Rectal smooth muscle tissue (tissue), 1 donor: ENCODE measurements around the gene KCNN3.

Source experiments
- H3K27ac ChIP-seq: one replicate; pipeline ENCODE4 v1.7.0; 2013; ENCODE audit warnings: low read depth, low read length, inconsistent platforms
- H3K27me3 ChIP-seq: one replicate; pipeline ENCODE4 v1.7.0; 2013; ENCODE audit warnings: low read length; ENCODE audit not compliant: control insufficient read depth, insufficient read depth
- H3K36me3 ChIP-seq: one replicate; pipeline ENCODE4 v1.7.0; 2013; ENCODE audit warnings: low read length; ENCODE audit not compliant: control insufficient read depth, insufficient read depth
- H3K4me1 ChIP-seq: one replicate; pipeline ENCODE4 v1.7.0; 2013; ENCODE audit warnings: low read length; ENCODE audit not compliant: control insufficient read depth, insufficient read depth
- H3K4me3 ChIP-seq: one replicate; pipeline ENCODE4 v1.7.0; 2013; ENCODE audit warnings: low read length
- H3K9ac ChIP-seq: one replicate; pipeline ENCODE4 v1.7.0; 2013; ENCODE audit warnings: low read length

Gene KCNN3

DNA sequence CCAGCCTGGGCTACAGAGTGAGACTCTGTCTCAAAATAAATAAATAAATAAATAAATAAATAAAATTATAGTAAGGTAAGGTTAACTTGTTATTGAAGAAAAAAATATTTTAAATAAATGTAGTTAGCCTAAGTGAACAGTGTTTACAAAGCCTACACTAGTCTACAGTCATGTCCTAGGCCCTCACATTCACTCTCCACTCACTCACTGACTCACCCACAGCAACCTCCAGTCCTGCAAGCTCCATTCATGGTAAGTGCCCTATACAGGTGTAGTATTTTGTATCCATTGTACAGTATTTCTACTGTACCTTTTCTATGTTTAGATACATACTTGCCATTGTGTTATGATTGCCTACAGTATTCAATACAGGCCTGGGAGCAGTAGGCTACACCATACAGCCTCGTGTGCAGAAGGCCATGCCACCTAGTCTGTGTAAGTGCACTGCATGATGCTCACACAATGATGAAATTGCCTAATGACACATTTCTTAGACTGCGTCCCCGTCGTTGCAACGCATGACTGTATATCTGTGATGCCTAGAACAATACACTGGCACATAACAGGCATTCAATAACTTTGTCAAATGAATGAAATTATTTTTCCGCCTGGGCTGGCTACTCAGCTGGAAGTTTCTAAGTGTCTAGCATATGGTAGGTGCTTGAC lies 14.8 kb downstream of the KCNN3 start:
- no peak overlapping the region for H3K9ac ChIP-seq
- no peak overlapping the region for H3K27ac ChIP-seq
- no peaks in the 10 kb centered on the region for H3K36me3 ChIP-seq
- no peaks in the 10 kb centered on the region for H3K27me3 ChIP-seq
- no peak overlapping the region for H3K4me3 ChIP-seq
- no peaks in the 10 kb centered on the region for H3K4me1 ChIP-seq

GRCh38 chr1:154852845-154853244 lies 17.2 kb downstream of the KCNN3 start:
- Histone ChIP-seq H3K27ac (no peak overlapping the region), H3K4me1 (no peaks in the 10 kb centered on the region), H3K4me3 (no peak overlapping the region), H3K9ac (no peak overlapping the region), H3K36me3 (no peaks in the 10 kb centered on the region), H3K27me3 (no peaks in the 10 kb centered on the region)

- H3K27me3 ChIP-seq, result no peaks in the 10 kb centered on the region
- no peak overlapping the region for H3K9ac ChIP-seq
- no peaks in the 10 kb centered on the region for H3K4me1 ChIP-seq
- H3K4me3 ChIP-seq, result no peak overlapping the region
- no peaks in the 10 kb centered on the region for H3K36me3 ChIP-seq
- H3K27ac ChIP-seq, result no peak overlapping the region
These were observed 18.5 kb downstream of the KCNN3 start for GRCh38 chr1:154851392-154852177.

DNA sequence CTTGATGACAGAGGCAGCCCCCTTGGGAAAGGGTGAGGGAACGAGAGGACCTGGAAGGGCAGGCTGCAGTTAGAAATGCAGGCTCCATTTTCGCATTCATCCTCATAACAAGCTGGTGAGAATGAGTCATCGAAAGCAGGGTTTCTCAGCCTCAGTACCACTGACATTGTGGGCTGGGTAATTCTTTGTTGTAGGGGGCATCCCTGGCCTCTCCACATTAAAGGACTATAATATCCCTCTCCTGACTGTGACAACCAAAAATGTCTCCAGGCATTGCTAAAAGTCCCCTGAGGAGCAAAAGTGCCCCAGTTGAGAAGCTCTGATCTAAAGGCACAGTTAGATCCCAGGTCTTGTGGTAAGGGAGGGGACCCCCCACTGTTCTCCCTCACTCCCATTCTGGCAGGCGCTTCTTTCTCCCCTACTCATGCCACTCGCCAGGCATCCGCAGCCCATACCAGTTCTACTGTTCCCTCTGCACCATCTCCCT lies 20.4 kb downstream of the KCNN3 start:
- H3K4me3 ChIP-seq, result no peak overlapping the region

DNA sequence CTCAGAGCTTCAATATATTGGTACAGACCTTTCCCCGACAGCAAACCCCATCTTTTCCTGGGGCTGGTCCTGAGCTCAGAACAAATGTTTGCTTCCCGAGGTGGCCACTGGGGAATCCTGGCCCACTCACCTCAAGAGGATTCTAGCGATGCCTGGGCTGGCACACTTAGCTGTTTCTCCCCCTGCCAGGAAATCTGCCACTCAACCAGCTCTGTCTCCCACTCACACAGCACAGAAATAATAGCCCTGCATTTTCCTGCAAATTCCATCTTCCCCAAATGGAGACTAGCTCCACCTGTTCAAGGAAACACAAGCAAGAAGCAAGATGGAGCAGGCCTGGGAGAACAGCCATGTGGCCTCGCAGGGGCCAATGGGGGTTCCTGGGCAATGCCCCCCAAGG lies 21.1 kb downstream of the KCNN3 start:
- H3K36me3 ChIP-seq, result no peaks in the 10 kb centered on the region
- no peak overlapping the region for H3K27ac ChIP-seq
- H3K27me3 ChIP-seq, result no peaks in the 10 kb centered on the region
- no peak overlapping the region for H3K9ac ChIP-seq
- H3K4me3 ChIP-seq, result no peak overlapping the region
- peaks cover 4% of the 10 kb centered on the region for H3K4me1 ChIP-seq

More for the DNA sequence above, 20.4 kb downstream of the KCNN3 start:
- H3K27me3 ChIP-seq, result no peaks in the 10 kb centered on the region
- H3K4me1 ChIP-seq, result peaks cover 4% of the 10 kb centered on the region
- no peak overlapping the region for H3K9ac ChIP-seq
- no peak overlapping the region for H3K27ac ChIP-seq
- no peaks in the 10 kb centered on the region for H3K36me3 ChIP-seq

DNA sequence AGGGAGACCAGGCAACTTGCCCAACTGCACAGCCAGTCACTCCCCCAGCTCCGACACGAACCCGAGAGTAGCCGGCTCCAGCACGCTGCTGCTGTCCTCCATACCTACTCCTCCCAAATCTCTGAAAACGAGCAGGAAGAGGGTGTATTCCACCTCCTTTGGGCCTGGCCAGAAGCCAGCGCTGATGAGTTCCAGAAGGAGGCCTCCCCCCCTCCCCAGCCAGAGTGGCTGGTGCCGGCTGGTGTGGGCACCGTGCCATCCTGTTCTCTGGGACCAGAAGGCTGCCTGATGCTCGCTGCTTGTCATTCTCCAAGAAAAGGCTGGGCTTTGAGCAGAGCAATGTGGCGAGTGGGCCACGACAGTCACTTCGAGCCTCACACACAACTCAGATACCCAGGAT lies 22.2 kb downstream of the KCNN3 start:
- H3K27me3 ChIP-seq, result no peaks in the 10 kb centered on the region
- peaks cover 4% of the 10 kb centered on the region for H3K4me1 ChIP-seq
- H3K36me3 ChIP-seq, result no peaks in the 10 kb centered on the region
- H3K9ac ChIP-seq, result no peak overlapping the region
- no peak overlapping the region for H3K4me3 ChIP-seq
- no peak overlapping the region for H3K27ac ChIP-seq

GRCh38 chr1:154846565-154847442 lies 23.3 kb downstream of the KCNN3 start:
- Histone ChIP-seq H3K4me3 (no peak overlapping the region), H3K4me1 (peaks cover 4% of the 10 kb centered on the region), H3K36me3 (no peaks in the 10 kb centered on the region), H3K9ac (no peak overlapping the region), H3K27ac (peak overlapping the region; percentile 10), H3K27me3 (no peaks in the 10 kb centered on the region)

GRCh38 chr1:154845879-154846278 lies 24.2 kb downstream of the KCNN3 start:
- Histone ChIP-seq H3K4me1 (peaks cover 4% of the 10 kb centered on the region), H3K36me3 (no peaks in the 10 kb centered on the region), H3K27ac (no peak overlapping the region), H3K4me3 (no peak overlapping the region), H3K27me3 (no peaks in the 10 kb centered on the region), H3K9ac (no peak overlapping the region)

GRCh38 chr1:154845174-154845573 lies 24.9 kb downstream of the KCNN3 start:
- no peak overlapping the region for H3K9ac ChIP-seq
- no peak overlapping the region for H3K4me3 ChIP-seq
- peaks cover 6% of the 10 kb centered on the region for H3K4me1 ChIP-seq
- no peaks in the 10 kb centered on the region for H3K36me3 ChIP-seq
- H3K27ac ChIP-seq, result no peak overlapping the region
- no peaks in the 10 kb centered on the region for H3K27me3 ChIP-seq

- Histone ChIP-seq H3K4me3 (no peak overlapping the region), H3K36me3 (no peaks in the 10 kb centered on the region), H3K9ac (no peak overlapping the region)
These were observed 25.8 kb downstream of the KCNN3 start for GRCh38 chr1:154844297-154844681.

DNA sequence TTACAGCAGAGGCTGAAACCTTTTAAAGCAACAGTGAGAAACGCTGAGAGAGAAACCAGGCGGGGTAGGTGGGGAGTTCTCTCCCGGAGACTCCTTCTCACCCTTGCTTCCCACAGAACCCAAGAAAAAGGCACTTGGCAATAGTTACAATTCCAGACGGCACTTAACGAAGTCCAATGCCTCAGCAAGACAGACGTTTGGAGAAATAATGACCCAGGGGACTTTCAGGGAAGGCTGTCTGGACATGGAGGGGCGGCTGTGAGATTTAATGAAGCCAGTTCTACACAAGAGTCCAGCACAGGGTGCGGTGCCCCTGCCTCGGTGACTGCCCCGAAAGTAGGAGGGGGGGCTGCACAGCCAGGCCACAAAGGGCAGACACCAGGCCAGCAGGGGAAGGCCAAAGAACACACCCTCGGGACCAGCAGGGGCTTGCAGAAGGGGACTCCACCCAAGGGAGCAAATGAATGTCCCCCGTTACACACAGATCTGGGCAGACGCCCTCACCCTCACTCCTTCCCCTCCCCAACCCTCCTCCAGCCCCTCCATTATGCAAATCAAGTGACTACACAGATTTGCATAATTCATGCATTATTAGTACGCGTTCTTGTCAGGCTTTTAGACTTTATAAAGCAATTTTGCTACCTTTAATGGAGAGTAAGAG lies 26.3 kb downstream of the KCNN3 start:
- Histone ChIP-seq H3K27me3 (no peaks in the 10 kb centered on the region), H3K4me3 (no peak overlapping the region), H3K9ac (no peak overlapping the region), H3K4me1 (peaks cover 8% of the 10 kb centered on the region), H3K27ac (no peak overlapping the region), H3K36me3 (no peaks in the 10 kb centered on the region)

More at GRCh38 chr1:154844297-154844681, 25.8 kb downstream of the KCNN3 start:
- Histone ChIP-seq H3K4me1 (peaks cover 8% of the 10 kb centered on the region), H3K27ac (no peak overlapping the region), H3K27me3 (no peaks in the 10 kb centered on the region)

GRCh38 chr1:154842635-154843034 lies 27.4 kb downstream of the KCNN3 start:
- Histone ChIP-seq H3K4me3 (no peak overlapping the region), H3K36me3 (no peaks in the 10 kb centered on the region), H3K27ac (no peak overlapping the region), H3K27me3 (no peaks in the 10 kb centered on the region), H3K4me1 (peaks cover 8% of the 10 kb centered on the region), H3K9ac (no peak overlapping the region)
